ENCODE data around the gene KAT6B.

KAT6B gene

GRCh38 chr10:74924251-74924963, 98.0 kb downstream of the KAT6B start:
- DNase-seq = no peak

- DNase-seq = no peak
These were observed 98.9 kb downstream of the KAT6B start for GRCh38 chr10:74925291-74925690.

- no peak for DNase-seq
These were observed 99.3 kb downstream of the KAT6B start for GRCh38 chr10:74925708-74926107.

DNA sequence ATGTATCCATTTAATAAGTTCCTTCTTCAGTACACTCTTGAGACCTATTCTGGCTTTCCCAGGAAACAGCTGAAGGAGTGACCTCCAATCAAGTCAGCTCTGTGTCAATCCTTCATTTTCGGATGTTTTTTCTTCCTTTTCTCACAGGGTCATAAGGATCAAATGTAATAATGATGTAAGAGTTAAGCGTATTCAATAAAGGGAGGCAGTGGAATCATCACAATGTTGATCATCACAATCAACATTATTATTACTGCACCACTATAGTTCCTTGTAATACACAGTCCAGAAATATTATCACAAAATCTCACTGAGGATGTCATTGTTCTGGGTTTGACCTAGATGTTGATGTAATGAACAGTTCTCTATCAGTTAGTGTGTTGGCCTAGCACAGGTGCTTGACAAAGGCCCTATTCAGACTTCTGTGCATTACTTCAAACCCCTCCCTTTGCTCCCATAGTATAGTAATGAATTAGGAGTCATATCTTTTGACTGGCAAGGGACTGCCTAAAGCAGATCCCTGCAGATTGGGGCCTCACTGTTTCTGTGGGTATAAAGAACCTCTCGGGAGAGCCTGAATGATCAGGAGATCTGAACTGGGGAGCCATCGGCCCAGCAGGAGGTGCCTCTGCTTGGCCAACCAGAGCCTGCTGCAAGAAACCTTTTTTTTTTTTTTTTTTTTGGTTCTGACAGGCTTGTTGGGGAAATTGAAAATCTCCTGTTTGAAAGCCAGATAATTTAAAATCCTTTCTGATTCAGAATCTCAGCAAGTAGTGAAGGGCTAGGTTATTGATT, 100.6 kb downstream of the KAT6B start:
- no peak for DNase-seq

GRCh38 chr10:74927701-74928100, 101.3 kb downstream of the KAT6B start:
- DNase-seq = no peak

GRCh38 chr10:74928742-74929191, 102.4 kb downstream of the KAT6B start:
- DNase-seq = no peak

- DNase-seq = no peak
These were observed 102.8 kb downstream of the KAT6B start for GRCh38 chr10:74929197-74929596.

DNA sequence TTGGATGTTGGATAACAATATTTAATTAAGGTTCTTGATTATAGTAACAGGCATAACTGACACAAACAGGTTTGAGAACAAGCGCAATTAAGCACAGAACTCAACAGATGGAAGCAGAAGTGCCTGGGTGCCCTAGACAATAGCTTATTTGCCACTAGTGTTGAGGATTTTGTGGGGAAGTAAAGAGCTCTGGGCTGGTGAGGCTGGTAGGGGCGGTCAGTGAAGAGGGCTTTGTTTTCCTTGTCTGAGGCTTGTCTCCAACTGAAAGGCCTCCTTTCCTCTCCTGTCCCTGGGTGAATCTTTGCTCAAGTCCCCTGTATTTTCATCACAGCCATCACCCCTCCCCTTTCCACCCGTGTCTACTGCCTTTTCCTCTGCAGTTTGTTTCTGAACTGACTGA, 104.6 kb downstream of the KAT6B start:
- DNase-seq = peak; percentile 34 to 53

- DNase-seq = peak in 1 of 2 donors; percentile 33
These were observed 106.2 kb downstream of the KAT6B start for GRCh38 chr10:74932648-74933047.

- DNase-seq = no peak
These were observed 107.9 kb downstream of the KAT6B start for GRCh38 chr10:74934100-74934812.

GRCh38 chr10:74936577-74937265, 110.3 kb downstream of the KAT6B start:
- DNase-seq = no peak

GRCh38 chr10:74937266-74937856, 111.0 kb downstream of the KAT6B start:
- DNase-seq = no peak

DNA sequence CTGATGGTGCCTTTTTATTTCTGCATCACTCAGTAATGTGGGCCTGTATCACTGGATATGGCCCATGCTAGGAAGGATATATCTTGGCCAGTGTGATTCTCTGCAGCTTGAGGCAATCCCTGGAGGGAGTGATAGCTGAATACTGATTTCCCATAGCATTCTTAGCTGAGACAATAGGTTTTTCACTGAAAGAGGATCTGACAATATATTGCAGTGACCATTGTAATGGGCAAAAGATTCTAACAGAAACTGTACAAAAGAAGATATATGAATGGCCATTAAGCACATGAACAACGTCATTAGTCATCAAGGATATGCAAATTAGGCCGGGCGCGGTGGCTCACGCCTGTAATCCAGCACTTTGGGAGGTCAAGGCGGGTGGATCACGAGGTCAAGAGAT, 117.8 kb downstream of the KAT6B start:
- DNase-seq = no peak

GRCh38 chr10:74947781-74948401, 121.5 kb downstream of the KAT6B start:
- DNase-seq = no peak

- no peak for DNase-seq
These were observed 122.8 kb downstream of the KAT6B start for GRCh38 chr10:74949034-74949832.

DNA sequence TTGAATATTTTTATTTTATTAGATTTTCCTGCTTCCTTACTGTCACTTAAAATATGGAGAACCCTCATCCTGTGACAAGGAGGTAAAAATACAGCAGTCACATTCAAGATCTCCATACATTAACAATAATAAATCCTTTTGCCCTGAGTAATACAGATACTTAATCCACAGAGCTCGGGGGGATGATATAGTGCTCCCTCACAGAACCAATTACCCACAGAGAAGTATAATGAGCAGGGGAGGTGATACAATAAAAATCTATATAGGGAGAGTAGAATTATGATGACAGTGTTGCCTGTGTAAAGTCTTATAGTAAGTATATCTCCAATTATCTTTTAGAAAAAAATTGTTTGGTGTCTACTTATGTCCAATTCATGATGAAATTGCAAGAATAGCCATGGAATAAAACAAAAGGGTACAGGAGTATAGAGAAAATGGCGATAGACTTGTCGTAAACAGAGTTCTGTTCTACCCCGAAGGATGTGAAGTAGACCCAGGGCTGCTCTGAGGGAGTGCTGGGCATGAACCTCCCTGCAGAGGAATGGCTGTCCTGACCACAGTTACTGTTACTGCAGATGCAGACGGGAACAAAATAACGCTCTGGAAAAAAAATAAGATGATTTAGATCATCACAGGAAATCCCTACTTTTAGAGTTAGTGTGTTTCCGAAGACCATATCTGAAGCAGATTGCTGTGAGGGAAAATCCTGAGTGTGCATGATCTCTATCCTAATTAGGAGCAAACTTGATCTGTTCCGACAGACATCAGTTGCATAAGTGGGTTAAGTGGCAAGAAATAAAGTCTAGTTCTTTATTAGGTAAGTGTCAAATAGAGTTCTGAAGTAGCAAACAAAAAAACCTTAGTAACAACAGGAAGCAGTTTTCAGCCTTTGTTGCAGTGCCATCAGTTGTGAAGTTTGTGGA, 123.7 kb downstream of the KAT6B start:
- no peak for DNase-seq

- no peak for DNase-seq
These were observed 126.8 kb downstream of the KAT6B start for GRCh38 chr10:74953214-74953613.

DNA sequence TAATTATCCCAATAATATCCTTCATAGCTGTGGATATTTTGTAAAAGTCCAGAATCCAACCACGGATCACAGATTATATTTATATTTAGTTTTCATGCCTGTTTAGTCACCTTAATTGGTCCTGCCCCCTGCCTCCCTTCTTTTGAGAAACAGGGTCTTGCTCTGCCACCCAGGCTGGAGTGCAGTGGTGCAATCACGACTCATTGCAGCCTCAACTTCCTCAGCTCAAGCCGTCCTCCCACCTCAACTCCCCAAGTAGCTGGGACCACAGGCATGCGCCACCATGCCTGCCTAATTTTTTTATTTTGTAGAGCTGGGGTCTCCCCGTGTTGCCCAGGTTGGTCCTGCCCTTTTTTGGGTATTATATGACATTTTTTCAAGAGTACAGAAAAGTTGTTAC, 129.4 kb downstream of the KAT6B start:
- no peak for DNase-seq

GRCh38 chr10:74956555-74957111, 130.2 kb downstream of the KAT6B start:
- no peak for DNase-seq

Data from hippocampal formation (tissue), 2 donors.